Esophagus squamous epithelium (tissue), 5 donors: ENCODE measurements around the gene CLIC1. TPM values are rescaled to one million over a fixed set of nuclear protein-coding genes. Genes with fewer than 3 reads are reported as not detected.
A peak's percentile ranks its signal among the peaks of the same experiment; 100 is the strongest.

Experiments used
- DNase-seq: peaks from one replicate; lab custom pipeline; 2025; lab: John Stamatoyannopoulos, UW
- H3K27ac ChIP-seq, 4 donors: fragments of 200-600 bp; sonication (generic); one replicate each; pipeline ENCODE4 v1.5.1; 2016 to 2019; ENCODE audit warnings: mild to moderate bottlenecking in 1 of 4
- H3K27me3 ChIP-seq, 4 donors: fragments of 200-600 bp; sonication (generic); 1 replicate in 3 of 4; 2 replicates in 1 of 4; pipeline versions ENCODE4 v1.5.1 to v1.6.0; 2017 to 2021; ENCODE audit warnings: antibody characterized with exemption in 1 of 4
- H3K36me3 ChIP-seq, 3 donors: fragments of 200-600 bp; sonication (generic); one replicate each; pipeline ENCODE4 v1.5.1; 2016 to 2019
- H3K4me1 ChIP-seq, 3 donors: fragments of 200-600 bp; sonication (generic); one replicate each; pipeline ENCODE4 v1.5.1; 2017 to 2019
- H3K4me3 ChIP-seq, 4 donors: fragments of 200-600 bp; sonication (generic); 1 replicate in 3 of 4; 2 replicates in 1 of 4; pipeline ENCODE4 v1.5.1; 2016 to 2019; ENCODE audit warnings: mild to moderate bottlenecking in 2 of 4, moderate library complexity in 1 of 4
- H3K9me3 ChIP-seq, 3 donors: fragments of 200-600 bp; sonication (generic); one replicate each; pipeline ENCODE4 v1.5.1; 2016 to 2019
- POLR2A ChIP-seq, 4 donors: fragments of 450-650 bp; IDR thresholded peaks; one replicate each; pipeline ENCODE4 v1.6.1; 2017; ENCODE audit warnings: antibody characterized with exemption in 4 of 4, mild to moderate bottlenecking in 4 of 4, moderate library complexity in 3 of 4
- WGBS, 2 donors: methylation state at CpG; one replicate each; pipeline ENCODE4 v1.1.5; 2018; 5-methylcytosine and 5-hydroxymethylcytosine counted together
- intact Hi-C: fragments of 100-400 bp; cut with DNase I; formaldehyde crosslinking; loops from one replicate; pipeline ENCODE4 v1.15.0; 2022
- total RNA-seq, 4 donors: library from RNA; depleted of rRNA; stranded (reverse); fragments of >200 nt; gene quantifications; one replicate each; pipeline ENCODE4 v1.1.0, GENCODE V29; 2016
- TF ChIP-seq, protein P1 (sequence below), 6 experiments: fragments of 450-650 bp in 4 of 6; fragments of 200-600 bp in 2 of 6; sonication (generic) in 2 of 6; IDR thresholded peaks; one replicate each; pipeline ENCODE4 v1.5.1; 2016 to 2019; ENCODE audit warnings: antibody characterized with exemption in 6 of 6, mild to moderate bottlenecking in 4 of 6, moderate library complexity in 4 of 6
- donor health status: DM: yes; HTN: yes; CAD: no.

CLIC1 gene
- total RNA-seq, 4 donors from 2014 or later: 289 to 440 (median 365) TPM

DNA sequence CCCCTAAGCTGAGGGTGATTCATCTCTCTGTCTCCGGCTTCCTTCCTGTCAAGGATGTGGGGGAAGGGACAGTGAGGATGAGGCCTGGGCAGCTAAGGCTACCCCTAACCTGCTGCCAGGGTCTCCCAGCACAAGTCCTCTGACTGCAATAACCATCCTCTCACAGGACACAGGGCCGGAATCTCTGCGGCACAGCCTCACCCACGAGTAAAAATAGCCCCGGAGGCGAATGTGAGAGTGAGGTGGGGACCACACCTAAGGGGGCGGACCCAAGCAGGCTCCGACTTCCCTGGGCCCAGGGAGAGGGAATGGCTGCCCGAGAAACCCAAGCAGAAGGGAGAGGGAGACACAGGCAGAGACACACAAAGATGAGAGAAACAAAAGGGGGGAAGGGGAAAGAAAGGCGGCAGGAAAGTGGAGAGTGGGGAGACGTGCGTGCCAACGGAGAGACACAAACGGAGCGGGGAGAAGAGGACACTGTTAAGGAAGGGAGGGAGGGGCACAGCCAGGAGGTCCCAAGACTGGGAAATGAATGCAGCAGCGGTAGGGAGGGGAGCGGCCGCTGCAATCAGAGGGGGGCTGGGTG, 1.4 kb downstream of the CLIC1 start:
- no peak for DNase-seq

DNA sequence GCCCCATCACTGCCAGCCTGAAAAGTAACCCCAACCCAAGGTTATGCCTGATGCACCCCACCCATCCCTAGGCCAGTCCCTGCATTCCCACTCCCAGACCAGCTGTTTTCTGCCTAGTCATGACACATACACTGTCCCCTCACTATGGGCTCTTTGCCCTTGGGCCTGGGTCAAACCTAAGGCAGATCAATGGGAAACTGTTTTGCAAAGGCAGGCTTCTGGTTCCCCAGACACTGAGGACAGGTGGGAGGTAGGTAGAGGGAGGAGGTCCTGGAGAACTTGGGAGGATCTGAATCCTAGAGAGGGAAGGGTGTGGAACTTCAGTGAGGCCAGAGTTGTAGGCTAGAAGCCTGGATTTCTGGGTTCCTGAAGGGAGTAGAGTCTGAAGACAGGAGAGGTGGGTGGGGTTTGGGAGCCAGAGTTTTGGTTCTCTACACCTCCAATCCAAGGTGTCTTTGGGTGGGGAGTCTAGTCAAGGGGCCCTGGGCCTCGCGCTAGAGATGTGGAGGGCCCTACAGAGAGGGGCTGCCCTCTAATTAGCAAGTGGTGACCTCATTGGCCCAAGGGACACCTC, 2.0 kb downstream of the CLIC1 start:
- Histone ChIP-seq H3K36me3 (peaks cover 27 to 41% (median 32%) of the 10 kb centered on the region in 3 donors), H3K4me3 (peak overlapping the region; percentile 53 to 89 (median 75)), H3K27ac (peak overlapping the region; percentile 94 to 99 (median 98)), H3K9me3 (no peaks in the 10 kb centered on the region), H3K4me1 (peaks cover 40 to 81% (median 45%) of the 10 kb centered on the region in 3 donors), H3K27me3 (no peaks in the 10 kb centered on the region)
- intact Hi-C loops: loop anchor here (10.0 kb wide), 1 partner anchor 100 kb away; no protein-coding TSS in a partner anchor
- no peak for TF ChIP-seq POLR2A (IDR thresholded peaks at IDR 0.05)
- TF ChIP-seq, protein P1, sequence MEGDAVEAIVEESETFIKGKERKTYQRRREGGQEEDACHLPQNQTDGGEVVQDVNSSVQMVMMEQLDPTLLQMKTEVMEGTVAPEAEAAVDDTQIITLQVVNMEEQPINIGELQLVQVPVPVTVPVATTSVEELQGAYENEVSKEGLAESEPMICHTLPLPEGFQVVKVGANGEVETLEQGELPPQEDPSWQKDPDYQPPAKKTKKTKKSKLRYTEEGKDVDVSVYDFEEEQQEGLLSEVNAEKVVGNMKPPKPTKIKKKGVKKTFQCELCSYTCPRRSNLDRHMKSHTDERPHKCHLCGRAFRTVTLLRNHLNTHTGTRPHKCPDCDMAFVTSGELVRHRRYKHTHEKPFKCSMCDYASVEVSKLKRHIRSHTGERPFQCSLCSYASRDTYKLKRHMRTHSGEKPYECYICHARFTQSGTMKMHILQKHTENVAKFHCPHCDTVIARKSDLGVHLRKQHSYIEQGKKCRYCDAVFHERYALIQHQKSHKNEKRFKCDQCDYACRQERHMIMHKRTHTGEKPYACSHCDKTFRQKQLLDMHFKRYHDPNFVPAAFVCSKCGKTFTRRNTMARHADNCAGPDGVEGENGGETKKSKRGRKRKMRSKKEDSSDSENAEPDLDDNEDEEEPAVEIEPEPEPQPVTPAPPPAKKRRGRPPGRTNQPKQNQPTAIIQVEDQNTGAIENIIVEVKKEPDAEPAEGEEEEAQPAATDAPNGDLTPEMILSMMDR (IDR thresholded peaks at IDR 0.05): no peak
- 8 to 19% methylated on average over 2 of the region's 2 CpGs for WGBS, 2 donors
- DNase-seq: no peak

More for the DNA sequence above, 1.4 kb downstream of the CLIC1 start:
- peaks cover 41 to 80% (median 44%) of the 10 kb centered on the region in 3 donors for H3K4me1 ChIP-seq
- H3K4me3 ChIP-seq: peak overlapping the region; percentile 53 to 89 (median 75)
- TF ChIP-seq POLR2A (IDR thresholded peaks at IDR 0.05): peak in 2 of 4 donors; percentile 43 to 72
- TF ChIP-seq, protein P1 (IDR thresholded peaks at IDR 0.05): no peak
- peak overlapping the region; percentile 94 to 99 (median 98) for H3K27ac ChIP-seq
- 1% methylated on average over 15 to 17 of the region's 18 CpGs for WGBS, 2 donors
- H3K27me3 ChIP-seq: no peaks in the 10 kb centered on the region
- peaks cover 27 to 41% (median 32%) of the 10 kb centered on the region in 3 donors for H3K36me3 ChIP-seq
- no peaks in the 10 kb centered on the region for H3K9me3 ChIP-seq
- intact Hi-C loops: loop anchor here (10.0 kb wide), 1 partner anchor 100 kb away; no protein-coding TSS in a partner anchor

DNA sequence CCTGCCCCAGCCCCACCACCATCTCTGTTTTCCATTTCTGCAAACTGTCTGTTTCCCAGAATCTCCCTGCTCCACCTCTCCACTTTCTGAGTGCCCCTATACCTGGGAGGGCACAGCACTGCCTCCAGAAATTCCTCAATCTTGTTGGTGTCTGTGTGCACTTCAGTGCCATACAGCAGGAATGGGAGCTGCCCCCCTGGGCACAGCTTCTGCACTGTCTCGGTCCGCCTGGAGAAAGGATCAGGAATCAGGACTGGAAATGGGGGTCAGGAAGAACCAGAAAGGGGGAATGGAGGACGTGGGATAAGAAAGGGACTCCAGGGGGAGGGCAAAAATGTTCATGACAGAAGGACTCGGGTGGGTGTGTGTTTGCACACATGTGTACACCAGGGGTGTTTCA, 2.6 kb downstream of the CLIC1 start:
- intact Hi-C loops: loop anchor here (10.0 kb wide), 1 partner anchor 101 kb away; no protein-coding TSS in a partner anchor
- no peak for DNase-seq
- Histone ChIP-seq H3K4me3 (peak overlapping the region in 2 of 4 donors; percentile 68 to 89), H3K4me1 (peaks cover 37 to 81% (median 45%) of the 10 kb centered on the region in 3 donors), H3K27me3 (no peaks in the 10 kb centered on the region), H3K9me3 (no peaks in the 10 kb centered on the region), H3K36me3 (peaks cover 27 to 41% (median 32%) of the 10 kb centered on the region in 3 donors), H3K27ac (peak overlapping the region; percentile 94 to 99 (median 98))
- TF ChIP-seq POLR2A (IDR thresholded peaks at IDR 0.05): no peak
- TF ChIP-seq, protein P1 (IDR thresholded peaks at IDR 0.05): no peak
- WGBS, 2 donors: 67 to 72% methylated on average over 3 of the region's 4 CpGs

DNA sequence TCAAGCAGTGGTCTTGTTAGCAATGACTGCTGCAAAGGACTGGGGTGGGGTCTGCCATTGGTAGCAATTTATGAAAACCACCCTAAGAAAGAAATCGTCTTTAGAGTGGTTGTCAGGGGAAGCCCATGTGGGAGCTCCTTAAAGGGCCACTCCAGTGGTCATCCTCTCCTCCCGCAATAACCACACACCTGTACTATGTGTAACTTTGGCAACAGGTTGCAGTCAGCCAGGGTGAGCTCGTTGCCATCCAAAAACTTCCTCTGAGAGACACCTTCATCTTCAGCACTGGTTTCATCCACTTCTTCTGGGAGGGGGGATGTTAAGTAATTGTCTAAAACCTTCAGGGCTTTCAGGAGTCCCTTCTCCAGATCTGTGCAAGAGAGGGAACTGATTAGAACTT, 4.3 kb downstream of the CLIC1 start:
- no peak for TF ChIP-seq POLR2A (IDR thresholded peaks at IDR 0.05)
- TF ChIP-seq, protein P1 (IDR thresholded peaks at IDR 0.05): no peak
- intact Hi-C loops: loop anchor here (10.0 kb wide), 1 partner anchor 103 kb away; no protein-coding TSS in a partner anchor

More for the DNA sequence above, 4.3 kb downstream of the CLIC1 start:
- peak overlapping the region in 1 of 4 donors; percentile 95 for H3K27ac ChIP-seq
- no peak for DNase-seq
- H3K9me3 ChIP-seq: no peaks in the 10 kb centered on the region
- peaks cover 27 to 56% (median 32%) of the 10 kb centered on the region in 3 donors for H3K36me3 ChIP-seq
- H3K4me1 ChIP-seq: peaks cover 32 to 81% (median 42%) of the 10 kb centered on the region in 3 donors
- H3K4me3 ChIP-seq: no peak overlapping the region
- 64 to 69% methylated on average over 2 to 3 of the region's 3 CpGs for WGBS, 2 donors
- no peaks in the 10 kb centered on the region for H3K27me3 ChIP-seq
